ENCODE results near the gene KCNH1. TPM values are rescaled to one million over a fixed set of nuclear protein-coding genes. Genes with fewer than 3 reads are reported as not detected.
"Not testable (repeated sequence)": the region's sequence is repeated elsewhere in the genome, so short reads cannot be mapped to it uniquely, and the experiment has no call there.

KCNH1 gene
- total and polyA plus RNA-seq, 10 donors = not detected

GRCh38 chr1:211068976-211069375 is 65.0 kb downstream of the KCNH1 start:
- peaks cover 0 to 7% (median 0%) of the 10 kb centered on the region in 7 donors for H3K27me3 ChIP-seq (replicated peaks in 1 of 7)
- 68 to 86% (median 76%) methylated on average over 3 of the region's 3 CpGs for WGBS, 5 donors
- no peaks in the 10 kb centered on the region for H3K36me3 ChIP-seq
- DNase-seq = no peak
- intact Hi-C loops (cut with DNase I; ENCODE audit: low total_unique reads) = no loop called here
- H3K4me3 ChIP-seq = no peak overlapping the region
- no peak overlapping the region for H3K27ac ChIP-seq
- TF ChIP-seq POLR2AphosphoS5 (IDR thresholded peaks at IDR 0.05) (no peak), POLR2A (IDR thresholded peaks at IDR 0.05) (no peak), CTCF (IDR thresholded peaks at IDR 0.05 in 8 of 11, conservative IDR thresholded peaks at IDR 0.05 in 3 of 11) (no peak)
- H3K4me1 ChIP-seq = no peaks in the 10 kb centered on the region
- H3K9me3 ChIP-seq = no peaks in the 10 kb centered on the region

- Histone ChIP-seq H3K4me1 (no peaks in the 10 kb centered on the region), H3K36me3 (no peaks in the 10 kb centered on the region), H3K27ac (no peak overlapping the region), H3K4me3 (no peak overlapping the region), H3K27me3 (replicated peaks in 1 of 7) (peaks cover 0 to 7% (median 0%) of the 10 kb centered on the region in 7 donors), H3K9me3 (peaks cover 0 to 10% (median 0%) of the 10 kb centered on the region in 8 donors)
- WGBS, 5 donors = 66 to 75% (median 72%) methylated on average over 4 to 7 of the region's 7 CpGs
- intact Hi-C loops (cut with DNase I; ENCODE audit: low total_unique reads) = no loop called here
- no peak for DNase-seq
- no peak for TF ChIP-seq POLR2AphosphoS5 (IDR thresholded peaks at IDR 0.05)
- no peak for TF ChIP-seq POLR2A (IDR thresholded peaks at IDR 0.05)
- TF ChIP-seq CTCF (IDR thresholded peaks at IDR 0.05 in 8 of 11, conservative IDR thresholded peaks at IDR 0.05 in 3 of 11) = no peak
These were observed 67.1 kb downstream of the KCNH1 start for GRCh38 chr1:211066781-211067384.

- intact Hi-C loops (cut with DNase I; ENCODE audit: low total_unique reads); H3K9me3 ChIP-seq: not testable (repeated sequence)
These were observed 92.1 kb downstream of the KCNH1 start for GRCh38 chr1:211041838-211042237.

GRCh38 chr1:211037095-211037494 is 96.9 kb downstream of the KCNH1 start:
- 84 to 94% (median 91%) methylated on average over 2 of the region's 2 CpGs for WGBS, 5 donors
- intact Hi-C loops (cut with DNase I; ENCODE audit: low total_unique reads) = no loop called here

More at GRCh38 chr1:211041838-211042237, 92.1 kb downstream of the KCNH1 start:
- H3K27me3 ChIP-seq (replicated peaks in 1 of 7); H3K27ac ChIP-seq; H3K4me1 ChIP-seq; DNase-seq; H3K4me3 ChIP-seq; H3K36me3 ChIP-seq: not testable (repeated sequence)
- WGBS, 5 donors = 55 to 70% (median 61%) methylated on average over 3 of the region's 3 CpGs

More at GRCh38 chr1:211037095-211037494, 96.9 kb downstream of the KCNH1 start:
- TF ChIP-seq CTCF (IDR thresholded peaks at IDR 0.05 in 8 of 11, conservative IDR thresholded peaks at IDR 0.05 in 3 of 11) (no peak), POLR2A (IDR thresholded peaks at IDR 0.05) (no peak), POLR2AphosphoS5 (IDR thresholded peaks at IDR 0.05) (no peak)
- no peak for DNase-seq
- H3K4me3 ChIP-seq = no peak overlapping the region
- H3K36me3 ChIP-seq = no peaks in the 10 kb centered on the region
- H3K9me3 ChIP-seq = peaks cover 0 to 5% (median 0%) of the 10 kb centered on the region in 8 donors
- no peak overlapping the region for H3K27ac ChIP-seq
- H3K4me1 ChIP-seq = no peaks in the 10 kb centered on the region
- H3K27me3 ChIP-seq (replicated peaks in 1 of 7) = no peaks in the 10 kb centered on the region
